ENCODE measurements around the gene ZMYM2.

DNA sequence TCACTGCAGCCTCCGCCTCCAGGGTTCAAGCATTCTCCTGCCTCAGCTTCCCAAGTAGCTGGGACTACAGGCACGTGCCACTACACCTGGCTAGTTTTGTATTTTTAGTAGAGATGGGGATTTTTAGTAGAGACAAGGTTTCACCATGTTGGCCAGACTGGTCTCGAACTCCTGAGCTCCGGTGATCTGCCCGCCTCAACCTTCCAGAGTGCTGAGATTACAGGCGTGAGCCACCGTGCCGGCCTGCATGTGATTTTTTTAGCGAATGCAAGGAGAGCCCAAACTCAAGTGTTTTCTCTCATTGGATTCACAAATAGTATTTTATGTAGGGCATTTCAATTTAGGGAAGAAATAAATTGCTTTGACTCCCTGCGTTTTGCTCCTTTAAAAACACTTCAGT, 4.4 kb downstream of the ZMYM2 start:
- no peak for TF ChIP-seq POLR2A (IDR thresholded peaks at IDR 0.05)
- TF ChIP-seq, protein P1, sequence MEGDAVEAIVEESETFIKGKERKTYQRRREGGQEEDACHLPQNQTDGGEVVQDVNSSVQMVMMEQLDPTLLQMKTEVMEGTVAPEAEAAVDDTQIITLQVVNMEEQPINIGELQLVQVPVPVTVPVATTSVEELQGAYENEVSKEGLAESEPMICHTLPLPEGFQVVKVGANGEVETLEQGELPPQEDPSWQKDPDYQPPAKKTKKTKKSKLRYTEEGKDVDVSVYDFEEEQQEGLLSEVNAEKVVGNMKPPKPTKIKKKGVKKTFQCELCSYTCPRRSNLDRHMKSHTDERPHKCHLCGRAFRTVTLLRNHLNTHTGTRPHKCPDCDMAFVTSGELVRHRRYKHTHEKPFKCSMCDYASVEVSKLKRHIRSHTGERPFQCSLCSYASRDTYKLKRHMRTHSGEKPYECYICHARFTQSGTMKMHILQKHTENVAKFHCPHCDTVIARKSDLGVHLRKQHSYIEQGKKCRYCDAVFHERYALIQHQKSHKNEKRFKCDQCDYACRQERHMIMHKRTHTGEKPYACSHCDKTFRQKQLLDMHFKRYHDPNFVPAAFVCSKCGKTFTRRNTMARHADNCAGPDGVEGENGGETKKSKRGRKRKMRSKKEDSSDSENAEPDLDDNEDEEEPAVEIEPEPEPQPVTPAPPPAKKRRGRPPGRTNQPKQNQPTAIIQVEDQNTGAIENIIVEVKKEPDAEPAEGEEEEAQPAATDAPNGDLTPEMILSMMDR (IDR thresholded peaks at IDR 0.05), result no peak

Measured in gastroesophageal sphincter (tissue), 3 donors.